Liver (tissue), 9 donors: ENCODE measurements around the gene INPP5A. TPM values are rescaled to one million over a fixed set of nuclear protein-coding genes. Genes with fewer than 3 reads are reported as not detected.
"Not testable (repeated sequence)": the region's sequence is repeated elsewhere in the genome, so short reads cannot be mapped to it uniquely, and the experiment has no call there.

ENCODE experiments used
- DNase-seq: peaks from one replicate; pipeline ENCODE4 v3.0.0-alpha.2; 2017; ENCODE audit warnings: low spot score
- H3K27ac ChIP-seq, 2 donors: one replicate each; pipeline ENCODE4 v1.7.0; 2013; ENCODE audit warnings: inconsistent platforms in 2 of 2, low read length in 2 of 2, control low read depth in 1 of 2, low read depth in 1 of 2, mild to moderate bottlenecking in 1 of 2
- H3K27me3 ChIP-seq, 4 donors: one replicate each; pipeline versions ENCODE4 v1.6.1 to v1.7.0; 2013; ENCODE audit warnings: low read length in 3 of 4, inconsistent platforms in 1 of 4, mild to moderate bottlenecking in 1 of 4, moderate library complexity in 1 of 4; ENCODE audit not compliant: control insufficient read depth in 4 of 4, insufficient read depth in 4 of 4
- H3K36me3 ChIP-seq, 4 donors: one replicate each; pipeline versions ENCODE4 v1.6.1 to v1.7.0; 2013; ENCODE audit warnings: low read length in 3 of 4, mild to moderate bottlenecking in 3 of 4, low read depth in 1 of 4, moderate library complexity in 1 of 4; ENCODE audit not compliant: control insufficient read depth in 4 of 4, insufficient read depth in 3 of 4
- H3K4me1 ChIP-seq, 4 donors: one replicate each; pipeline versions ENCODE4 v1.6.1 to v1.7.0; 2013; ENCODE audit warnings: low read length in 3 of 4, mild to moderate bottlenecking in 3 of 4, moderate library complexity in 1 of 4; ENCODE audit not compliant: control insufficient read depth in 4 of 4, insufficient read depth in 4 of 4
- H3K4me3 ChIP-seq, 3 donors: one replicate each; pipeline versions ENCODE4 v1.6.1 to v1.7.0; 2013; ENCODE audit warnings: low read length in 3 of 3, control low read depth in 1 of 3, low read depth in 1 of 3, mild to moderate bottlenecking in 1 of 3
- H3K9ac ChIP-seq, 2 donors: one replicate each; pipeline ENCODE4 v1.7.0; 2013; ENCODE audit warnings: low read length in 2 of 2, mild to moderate bottlenecking in 2 of 2, moderate library complexity in 2 of 2, control low read depth in 1 of 2, low read depth in 1 of 2
- H3K9me3 ChIP-seq, 4 donors: one replicate each; pipeline versions ENCODE4 v1.6.1 to v1.7.0; 2013; ENCODE audit warnings: low read length in 3 of 4; ENCODE audit not compliant: control insufficient read depth in 4 of 4
- EGR1 ChIP-seq, 2 donors: IDR thresholded peaks; 2 replicates each; pipeline ENCODE4 v1.6.1; 2016 to 2018; ENCODE audit warnings: antibody characterized with exemption in 2 of 2, low read depth in 2 of 2
- FOXA1 ChIP-seq: IDR thresholded peaks from 2 replicates; pipeline ENCODE4 v1.6.1; 2016; ENCODE audit warnings: antibody characterized with exemption
- GABPA ChIP-seq, 2 donors: IDR thresholded peaks in 1 of 2; conservative IDR thresholded peaks in 1 of 2; 2 replicates each; pipeline ENCODE4 v1.6.1; 2016; ENCODE audit warnings: antibody characterized with exemption in 2 of 2, mild to moderate bottlenecking in 1 of 2, moderate library complexity in 1 of 2
- HNF4A ChIP-seq, 2 donors: conservative IDR thresholded peaks; 2 replicates each; pipeline ENCODE4 v1.6.1; 2016; ENCODE audit warnings: antibody characterized with exemption in 2 of 2, mild to moderate bottlenecking in 2 of 2
- HNF4G ChIP-seq: IDR thresholded peaks from 2 replicates; pipeline ENCODE4 v1.6.1; 2016; ENCODE audit warnings: antibody characterized with exemption
- JUND ChIP-seq, 2 donors: IDR thresholded peaks; 2 replicates each; pipeline ENCODE4 v1.6.1; 2016; ENCODE audit warnings: antibody characterized with exemption in 2 of 2
- RAD21 ChIP-seq, 2 donors: IDR thresholded peaks; 2 replicates each; pipeline ENCODE4 v1.6.1; 2016; ENCODE audit warnings: antibody characterized with exemption in 2 of 2, mild to moderate bottlenecking in 2 of 2
- WGBS: extraction: QIAGEN DNeasy Blood & Tissue Kit; methylation state at CpG from one replicate; pipeline ENCODE4 v1.1.7; 2013; 5-methylcytosine and 5-hydroxymethylcytosine counted together
- polyA plus RNA-seq, 2 donors: library from polyadenylated mRNA; stranded (reverse) in 1 of 2; unstranded in 1 of 2; fragments of 200-250 nt in 1 of 2; fragments of >200 nt in 1 of 2; fragmentation: Nextera tagmentation in 1 of 2; extraction: Ambion mirVana in 1 of 2; gene quantifications; one replicate each; pipeline versions ENCODE4 v1.2.1 to v1.2.3, GENCODE V29; 2013 to 2015
- total RNA-seq, 2 donors: library from RNA; depleted of rRNA; stranded (reverse); fragments of >200 nt; gene quantifications; one replicate each; pipeline ENCODE4 v1.2.3, GENCODE V29; 2014
- TF ChIP-seq, protein P1 (sequence below): IDR thresholded peaks from 2 replicates; pipeline ENCODE4 v1.6.1; 2016; ENCODE audit warnings: antibody characterized with exemption
- TF ChIP-seq, protein P2 (sequence below): IDR thresholded peaks from 2 replicates; pipeline ENCODE4 v1.6.1; 2016; ENCODE audit warnings: antibody characterized with exemption
- TF ChIP-seq, protein P3 (sequence below): IDR thresholded peaks from 2 replicates; pipeline ENCODE4 v1.6.1; 2016; ENCODE audit warnings: antibody characterized with exemption, mild to moderate bottlenecking
- donor health status: healthy.
- donor health status: healthy.
- donor health status: healthy.
- donor health status: healthy.
- donor health status: healthy.

The INPP5A gene
- total and polyA plus RNA-seq, 4 donors = 4.3 to 26.5 (median 10.9) TPM

DNA sequence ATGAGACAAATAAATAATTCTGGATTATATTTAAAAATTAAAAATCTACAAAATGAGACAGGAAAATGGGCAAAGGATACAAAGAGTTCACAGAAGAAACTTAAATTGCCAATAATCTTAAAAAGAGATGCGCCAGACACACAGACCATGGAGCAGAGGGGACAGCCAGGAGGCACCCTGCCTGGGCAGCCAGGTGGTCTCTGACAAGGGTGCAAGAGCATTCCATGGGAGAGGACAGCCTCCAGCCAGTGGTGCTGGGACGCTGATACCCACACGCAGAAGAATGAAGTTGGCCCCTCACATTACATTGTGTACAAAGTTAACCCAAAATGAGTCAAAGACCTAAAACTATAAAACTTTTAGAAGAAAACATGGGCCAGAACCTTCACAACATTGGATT, 142.1 kb downstream of the INPP5A start:
- no peaks in the 10 kb centered on the region for H3K27me3 ChIP-seq
- H3K9me3 ChIP-seq = no peaks in the 10 kb centered on the region
- no peaks in the 10 kb centered on the region for H3K36me3 ChIP-seq
- WGBS = 97% methylated on average over 3 of the region's 3 CpGs
- H3K9ac ChIP-seq = no peak overlapping the region
- no peak for DNase-seq
- H3K4me1 ChIP-seq = peaks cover 4 to 16% (median 6%) of the 10 kb centered on the region in 4 donors
- H3K4me3 ChIP-seq = no peak overlapping the region
- TF ChIP-seq HNF4G (no peak), FOXA1 (no peak), JUND (IDR thresholded peaks at IDR 0.05) (no peak), EGR1 (IDR thresholded peaks at IDR 0.05; ENCODE audit: low read depth in 2 of 2) (no peak)
- no peak overlapping the region for H3K27ac ChIP-seq

DNA sequence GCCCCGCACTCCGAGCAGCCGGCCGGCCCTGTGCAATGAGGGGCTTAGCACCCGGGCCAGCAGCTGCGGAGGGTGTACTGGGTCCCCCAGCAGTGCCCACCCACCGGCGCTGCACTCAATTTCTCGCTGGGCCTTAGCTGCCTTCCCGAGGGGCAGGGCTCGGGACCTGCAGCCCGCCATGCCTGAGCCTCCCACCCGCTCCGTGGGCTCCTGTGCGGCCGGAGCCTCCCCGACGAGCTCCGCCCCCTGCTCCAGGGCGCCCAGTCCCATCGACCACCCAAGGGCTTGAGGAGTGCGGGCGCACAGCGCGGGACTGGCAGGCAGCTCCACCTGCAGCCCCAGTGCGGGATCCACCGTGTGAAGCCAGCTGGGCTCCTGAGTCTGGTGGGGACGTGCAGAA, 143.2 kb downstream of the INPP5A start:
- H3K9me3 ChIP-seq, DNase-seq, H3K27ac ChIP-seq, H3K27me3 ChIP-seq, H3K9ac ChIP-seq, H3K36me3 ChIP-seq, H3K4me3 ChIP-seq: not testable (repeated sequence)
- peaks cover 3 to 10% (median 4%) of the 10 kb centered on the region in 4 donors for H3K4me1 ChIP-seq
- whole genome bisulfite sequencing = 99% methylated on average over 22 of the region's 28 CpGs

DNA sequence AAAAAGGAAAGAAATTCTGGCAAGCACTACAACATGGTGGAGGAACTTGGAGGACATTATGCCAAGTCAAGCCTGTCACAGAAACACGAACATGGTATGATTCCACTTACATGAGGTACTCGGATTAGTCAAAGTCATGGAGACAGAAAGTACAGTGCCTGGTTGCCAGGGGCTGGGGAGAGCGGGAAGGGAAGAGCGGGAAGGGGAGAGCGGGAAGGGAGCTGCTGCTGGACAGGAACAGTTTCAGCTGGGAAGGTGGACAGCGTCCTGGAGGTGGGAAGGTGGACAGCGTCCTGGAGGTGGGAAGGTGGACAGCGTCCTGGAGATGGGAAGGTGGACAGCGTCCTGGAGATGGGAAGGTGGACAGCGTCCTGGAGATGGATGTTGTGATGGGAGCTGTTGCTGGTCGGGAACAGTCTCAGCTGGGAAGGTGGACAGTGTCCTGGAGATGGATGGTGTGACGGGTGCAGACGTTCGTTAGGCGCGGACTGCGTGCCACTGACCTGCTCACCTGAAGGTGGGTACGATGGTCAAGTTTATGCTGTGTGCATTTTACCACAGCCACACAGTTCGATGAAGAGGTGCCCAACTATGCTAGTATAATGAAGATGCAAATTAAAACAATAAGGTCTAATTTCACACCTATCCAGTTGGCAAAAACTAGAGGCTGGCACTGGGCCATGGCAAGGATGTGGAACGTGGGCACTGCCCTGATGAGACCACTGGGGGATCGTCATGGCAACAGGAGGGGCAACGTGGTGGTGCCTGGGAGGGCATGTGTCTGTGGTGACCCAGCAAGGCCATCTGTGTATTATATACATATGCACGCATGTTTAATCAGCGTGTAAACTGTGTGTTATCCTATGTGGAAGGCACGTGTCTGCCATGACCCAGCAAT, 144.5 kb downstream of the INPP5A start:
- 96% methylated on average over 25 of the region's 25 CpGs for WGBS
- Histone ChIP-seq H3K9me3 (no peaks in the 10 kb centered on the region), H3K27me3 (no peaks in the 10 kb centered on the region), H3K9ac (no peak overlapping the region), H3K27ac (no peak overlapping the region), H3K4me3 (no peak overlapping the region), H3K4me1 (no peaks in the 10 kb centered on the region), H3K36me3 (no peaks in the 10 kb centered on the region)
- TF ChIP-seq, protein P1, sequence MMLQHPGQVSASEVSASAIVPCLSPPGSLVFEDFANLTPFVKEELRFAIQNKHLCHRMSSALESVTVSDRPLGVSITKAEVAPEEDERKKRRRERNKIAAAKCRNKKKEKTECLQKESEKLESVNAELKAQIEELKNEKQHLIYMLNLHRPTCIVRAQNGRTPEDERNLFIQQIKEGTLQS = no peak
- TF ChIP-seq EGR1 (IDR thresholded peaks at IDR 0.05; ENCODE audit: low read depth in 2 of 2) = no peak
- no peak for TF ChIP-seq FOXA1
- TF ChIP-seq, protein P2, sequence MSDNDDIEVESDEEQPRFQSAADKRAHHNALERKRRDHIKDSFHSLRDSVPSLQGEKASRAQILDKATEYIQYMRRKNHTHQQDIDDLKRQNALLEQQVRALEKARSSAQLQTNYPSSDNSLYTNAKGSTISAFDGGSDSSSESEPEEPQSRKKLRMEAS = no peak
- no peak for TF ChIP-seq HNF4A (conservative IDR thresholded peaks at IDR 0.05)
- no peak for TF ChIP-seq RAD21 (IDR thresholded peaks at IDR 0.05)
- no peak for TF ChIP-seq GABPA (IDR thresholded peaks at IDR 0.05 in 1 of 2, conservative IDR thresholded peaks at IDR 0.05 in 1 of 2)
- TF ChIP-seq, protein P3, sequence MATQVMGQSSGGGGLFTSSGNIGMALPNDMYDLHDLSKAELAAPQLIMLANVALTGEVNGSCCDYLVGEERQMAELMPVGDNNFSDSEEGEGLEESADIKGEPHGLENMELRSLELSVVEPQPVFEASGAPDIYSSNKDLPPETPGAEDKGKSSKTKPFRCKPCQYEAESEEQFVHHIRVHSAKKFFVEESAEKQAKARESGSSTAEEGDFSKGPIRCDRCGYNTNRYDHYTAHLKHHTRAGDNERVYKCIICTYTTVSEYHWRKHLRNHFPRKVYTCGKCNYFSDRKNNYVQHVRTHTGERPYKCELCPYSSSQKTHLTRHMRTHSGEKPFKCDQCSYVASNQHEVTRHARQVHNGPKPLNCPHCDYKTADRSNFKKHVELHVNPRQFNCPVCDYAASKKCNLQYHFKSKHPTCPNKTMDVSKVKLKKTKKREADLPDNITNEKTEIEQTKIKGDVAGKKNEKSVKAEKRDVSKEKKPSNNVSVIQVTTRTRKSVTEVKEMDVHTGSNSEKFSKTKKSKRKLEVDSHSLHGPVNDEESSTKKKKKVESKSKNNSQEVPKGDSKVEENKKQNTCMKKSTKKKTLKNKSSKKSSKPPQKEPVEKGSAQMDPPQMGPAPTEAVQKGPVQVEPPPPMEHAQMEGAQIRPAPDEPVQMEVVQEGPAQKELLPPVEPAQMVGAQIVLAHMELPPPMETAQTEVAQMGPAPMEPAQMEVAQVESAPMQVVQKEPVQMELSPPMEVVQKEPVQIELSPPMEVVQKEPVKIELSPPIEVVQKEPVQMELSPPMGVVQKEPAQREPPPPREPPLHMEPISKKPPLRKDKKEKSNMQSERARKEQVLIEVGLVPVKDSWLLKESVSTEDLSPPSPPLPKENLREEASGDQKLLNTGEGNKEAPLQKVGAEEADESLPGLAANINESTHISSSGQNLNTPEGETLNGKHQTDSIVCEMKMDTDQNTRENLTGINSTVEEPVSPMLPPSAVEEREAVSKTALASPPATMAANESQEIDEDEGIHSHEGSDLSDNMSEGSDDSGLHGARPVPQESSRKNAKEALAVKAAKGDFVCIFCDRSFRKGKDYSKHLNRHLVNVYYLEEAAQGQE = no peak
- DNase-seq = no peak
